ENCODE results near the gene FUT8. TPM values are rescaled to one million over a fixed set of nuclear protein-coding genes. Genes with fewer than 3 reads are reported as not detected.

The FUT8 gene
- polyA plus RNA-seq, 1 of the 3 experiments (the other 2 are of a cell fraction), result 31.7 TPM

GRCh38 chr14:65513671-65514070, 101.1 kb downstream of the FUT8 start (continued):
- no peak for TF ChIP-seq USF2 (IDR thresholded peaks at IDR 0.05; ENCODE audit: borderline replicate concordance, low read depth, low read length)
- TF ChIP-seq YY1 (IDR thresholded peaks at IDR 0.05; ENCODE audit: low read depth), result no peak
- no peak for TF ChIP-seq FOXJ3 (CRISPR knock-in tag; IDR thresholded peaks at IDR 0.05)
- no peak for TF ChIP-seq TCF12 (IDR thresholded peaks at IDR 0.05)
- no peak for TF ChIP-seq JUND (IDR thresholded peaks at IDR 0.05)
- no peak for TF ChIP-seq MEF2A (IDR thresholded peaks at IDR 0.05; ENCODE audit: borderline replicate concordance, low read depth)
- no peak for TF ChIP-seq RAD21 (IDR thresholded peaks at IDR 0.05; ENCODE audit: low read length)
- TF ChIP-seq TAF1 (IDR thresholded peaks at IDR 0.05; ENCODE audit: borderline replicate concordance, low read depth, low read length), result no peak
- TF ChIP-seq CHD2 (IDR thresholded peaks at IDR 0.05; ENCODE audit: low read length, partially characterized antibody), result no peak
- no peak for TF ChIP-seq EZH2phosphoT487 (IDR thresholded peaks at IDR 0.05; ENCODE audit: borderline replicate concordance, low read depth)
- TF ChIP-seq NFIC (IDR thresholded peaks at IDR 0.05; ENCODE audit: borderline replicate concordance), result no peak
- TF ChIP-seq MXI1 (IDR thresholded peaks at IDR 0.05; ENCODE audit: low read depth, low read length), result no peak
- TF ChIP-seq PBX3 (IDR thresholded peaks at IDR 0.05), result no peak

DNA sequence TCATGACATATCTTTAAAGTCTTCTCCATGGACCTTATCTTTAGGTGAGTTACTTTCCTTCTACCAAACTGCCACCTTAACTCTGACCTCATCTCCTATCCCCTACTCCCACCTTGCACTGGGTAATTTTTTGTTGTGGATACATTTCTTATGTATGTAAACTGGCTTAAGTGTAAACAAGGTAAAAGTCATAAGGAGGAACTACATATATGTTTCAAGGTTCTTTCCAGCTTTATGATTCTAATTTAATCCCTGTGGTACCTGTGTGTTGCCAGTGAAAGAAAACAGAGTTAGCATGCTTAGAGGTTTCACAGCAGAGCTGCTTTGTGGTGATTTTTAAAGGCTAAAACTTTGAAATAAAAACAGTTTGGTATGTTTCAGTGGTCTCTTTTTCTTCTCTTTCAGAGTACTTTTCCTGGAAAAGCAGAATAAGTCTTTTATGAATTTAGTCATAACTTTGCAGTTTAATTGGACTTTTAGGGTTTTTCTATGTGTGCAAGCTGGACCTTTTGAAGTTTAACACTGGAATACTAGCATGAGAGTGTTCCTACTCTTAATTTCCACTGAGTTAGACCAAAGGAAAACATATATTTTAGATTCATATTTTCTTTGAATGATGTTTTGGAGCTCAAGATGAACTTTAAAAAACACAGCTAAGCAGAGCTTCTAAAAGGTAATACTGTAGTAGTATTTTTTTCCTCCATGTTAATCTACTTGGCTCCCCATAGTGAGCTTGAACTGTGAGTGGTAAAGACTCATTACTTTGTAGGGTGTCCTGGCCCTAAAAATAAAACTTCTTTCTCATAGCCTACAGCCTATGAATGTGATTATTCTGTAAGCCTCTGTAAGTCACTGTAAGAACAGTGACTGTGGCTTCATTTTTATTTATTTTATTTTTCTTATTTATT, 105.4 kb downstream of the FUT8 start:
- Histone ChIP-seq H2AFZ (ENCODE audit: low read depth) (no peak overlapping the region), H4K20me1 (ENCODE audit: insufficient read depth) (no peaks in the 10 kb centered on the region; the same call in 1 of the 2 replicates), H3K27me3 (ENCODE audit: insufficient read depth) (no peaks in the 10 kb centered on the region), H3K4me3 (ENCODE audit: low read depth in 2 of 2, low read length in 1 of 2) (no peak overlapping the region), H3K9me2 (no peaks in the 10 kb centered on the region), H3K9ac (no peak overlapping the region), H3K27ac (ENCODE audit: low read depth in 2 of 2, low read length in 1 of 2) (no peak overlapping the region; a peak in 1 of 4 replicates), H3K79me2 (ENCODE audit: insufficient read depth) (peaks cover 51% of the 10 kb centered on the region), H3K36me3 (replicated peaks in 1 of 2; ENCODE audit: control insufficient read depth in 1 of 2, insufficient read depth in 2 of 2, low read length in 1 of 2) (no peaks in the 10 kb centered on the region), H3K4me1 (ENCODE audit: control insufficient read depth in 1 of 2, insufficient read depth in 2 of 2, low read depth in 1 of 2, low read length in 1 of 2) (no peaks in the 10 kb centered on the region; a peak in 1 of 4 replicates), H3F3A (replicated peaks; ENCODE audit: insufficient read depth) (no peaks in the 10 kb centered on the region), H3K4me2 (no peak overlapping the region), H3K9me3 (no peaks in the 10 kb centered on the region; the same call in 1 of the 2 replicates)
- no peak for DNase-seq
- ChIA-PET POLR2A (no interaction called here), CTCF (no interaction called here)
- TF ChIP-seq MXI1 (IDR thresholded peaks at IDR 0.05; ENCODE audit: low read depth, low read length), result no peak
- TF ChIP-seq FOXJ3 (CRISPR knock-in tag; IDR thresholded peaks at IDR 0.05), result no peak
- TF ChIP-seq MEF2A (IDR thresholded peaks at IDR 0.05; ENCODE audit: borderline replicate concordance, low read depth), result no peak
- TF ChIP-seq NFIC (IDR thresholded peaks at IDR 0.05; ENCODE audit: borderline replicate concordance), result no peak
- no peak for TF ChIP-seq TEAD4 (IDR thresholded peaks at IDR 0.05; ENCODE audit: borderline replicate concordance, insufficient read depth)
- TF ChIP-seq TCF12 (IDR thresholded peaks at IDR 0.05), result no peak
- TF ChIP-seq RAD21 (IDR thresholded peaks at IDR 0.05; ENCODE audit: low read length), result no peak
- TF ChIP-seq IRF3 (IDR thresholded peaks at IDR 0.05; ENCODE audit: low read depth, low read length), result no peak
- TF ChIP-seq RXRA (IDR thresholded peaks at IDR 0.05; ENCODE audit: borderline replicate concordance, low read depth), result no peak
- no peak for TF ChIP-seq FOXM1 (IDR thresholded peaks at IDR 0.05; ENCODE audit: low read depth)
